Upper lobe of left lung (tissue), 4 donors: ENCODE results near the gene TMCO2.

Experiments used
- CTCF ChIP-seq, 6 experiments: fragments of 450-650 bp in 4 of 6; fragments of 200-600 bp in 2 of 6; sonication (generic) in 2 of 6; IDR thresholded peaks; one replicate each; pipeline ENCODE4 v1.5.1; 2016 to 2019; ENCODE audit warnings: antibody characterized with exemption in 6 of 6
- EP300 ChIP-seq, 4 donors: sonication (generic); formaldehyde crosslinking; IDR thresholded peaks; one replicate each; pipeline ENCODE4 v1.5.1; 2017; ENCODE audit warnings: antibody characterized with exemption in 4 of 4, control low read depth in 2 of 4
- POLR2A ChIP-seq, 4 donors: fragments of 450-650 bp; IDR thresholded peaks; one replicate each; pipeline ENCODE4 v1.5.1; 2016 to 2017; ENCODE audit warnings: antibody characterized with exemption in 4 of 4, mild to moderate bottlenecking in 2 of 4

DNA sequence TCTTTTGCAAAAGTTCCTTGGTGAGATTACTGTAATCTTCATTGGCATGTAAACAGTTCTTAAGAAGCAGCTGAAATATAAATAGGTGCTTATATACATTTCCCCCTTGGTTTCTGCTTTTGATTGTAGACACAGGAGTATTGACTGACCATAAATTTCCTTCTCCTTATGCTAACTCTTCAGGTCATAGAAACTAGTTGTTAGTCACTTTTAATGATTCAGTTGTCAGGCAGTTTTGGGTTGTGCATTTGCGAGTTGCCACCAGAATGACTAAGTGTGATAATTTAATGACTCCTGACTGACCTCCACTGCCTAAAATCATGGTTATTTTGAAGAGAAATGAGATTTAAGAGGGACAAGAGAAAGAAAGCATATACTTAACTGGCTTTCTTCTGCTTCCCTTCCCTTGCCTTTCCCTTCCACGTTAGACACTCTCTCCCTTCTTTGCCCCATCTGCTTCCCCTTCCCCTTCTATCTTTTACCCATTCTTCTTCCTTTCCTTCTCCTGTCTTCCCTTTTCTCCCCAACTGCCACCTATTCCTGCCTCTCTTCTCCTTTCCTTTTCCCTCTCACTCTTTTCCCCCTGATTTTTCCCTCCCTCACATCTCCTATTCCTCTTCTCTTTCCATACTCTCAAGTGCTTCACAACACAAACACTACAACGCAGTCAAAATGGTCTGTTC is 22.6 kb downstream of the TMCO2 start:
- no peak for TF ChIP-seq CTCF (IDR thresholded peaks at IDR 0.05)
- no peak for TF ChIP-seq POLR2A (IDR thresholded peaks at IDR 0.05)
- TF ChIP-seq EP300 (IDR thresholded peaks at IDR 0.05): no peak
